ENCODE measurements around the gene PIAS1.

DNA sequence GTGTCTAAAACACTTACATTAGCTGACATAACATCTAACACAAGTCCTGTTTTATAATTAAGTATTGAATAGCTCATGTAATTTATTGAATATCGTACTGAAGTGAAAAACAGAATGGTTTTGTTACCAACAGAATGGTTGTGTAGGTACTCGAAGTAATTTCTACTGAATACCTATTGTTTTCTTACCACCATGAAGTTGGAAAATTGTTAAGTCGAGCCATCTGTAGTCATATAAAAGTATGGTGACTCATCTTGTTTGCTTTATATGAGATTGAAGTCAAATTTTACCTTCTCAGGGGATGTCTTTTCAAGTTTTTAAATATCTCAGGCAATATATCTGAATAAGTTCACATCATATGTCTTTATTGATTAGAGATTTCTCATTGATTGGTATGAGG is 37.6 kb downstream of the PIAS1 start:
- TF ChIP-seq POLR2A (IDR thresholded peaks at IDR 0.05) = no peak
- TF ChIP-seq, protein P1, sequence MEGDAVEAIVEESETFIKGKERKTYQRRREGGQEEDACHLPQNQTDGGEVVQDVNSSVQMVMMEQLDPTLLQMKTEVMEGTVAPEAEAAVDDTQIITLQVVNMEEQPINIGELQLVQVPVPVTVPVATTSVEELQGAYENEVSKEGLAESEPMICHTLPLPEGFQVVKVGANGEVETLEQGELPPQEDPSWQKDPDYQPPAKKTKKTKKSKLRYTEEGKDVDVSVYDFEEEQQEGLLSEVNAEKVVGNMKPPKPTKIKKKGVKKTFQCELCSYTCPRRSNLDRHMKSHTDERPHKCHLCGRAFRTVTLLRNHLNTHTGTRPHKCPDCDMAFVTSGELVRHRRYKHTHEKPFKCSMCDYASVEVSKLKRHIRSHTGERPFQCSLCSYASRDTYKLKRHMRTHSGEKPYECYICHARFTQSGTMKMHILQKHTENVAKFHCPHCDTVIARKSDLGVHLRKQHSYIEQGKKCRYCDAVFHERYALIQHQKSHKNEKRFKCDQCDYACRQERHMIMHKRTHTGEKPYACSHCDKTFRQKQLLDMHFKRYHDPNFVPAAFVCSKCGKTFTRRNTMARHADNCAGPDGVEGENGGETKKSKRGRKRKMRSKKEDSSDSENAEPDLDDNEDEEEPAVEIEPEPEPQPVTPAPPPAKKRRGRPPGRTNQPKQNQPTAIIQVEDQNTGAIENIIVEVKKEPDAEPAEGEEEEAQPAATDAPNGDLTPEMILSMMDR (IDR thresholded peaks at IDR 0.05) = no peak
